ENCODE measurements around the gene KLC1. TPM values are rescaled to one million over a fixed set of nuclear protein-coding genes. Genes with fewer than 3 reads are reported as not detected.

The KLC1 gene
- total and polyA plus RNA-seq, 10 of the 15 experiments (the other 5 are each of a cell fraction or from before 2014, with no cell fraction given) = 5.5 to 137 (median 76.1) TPM

DNA sequence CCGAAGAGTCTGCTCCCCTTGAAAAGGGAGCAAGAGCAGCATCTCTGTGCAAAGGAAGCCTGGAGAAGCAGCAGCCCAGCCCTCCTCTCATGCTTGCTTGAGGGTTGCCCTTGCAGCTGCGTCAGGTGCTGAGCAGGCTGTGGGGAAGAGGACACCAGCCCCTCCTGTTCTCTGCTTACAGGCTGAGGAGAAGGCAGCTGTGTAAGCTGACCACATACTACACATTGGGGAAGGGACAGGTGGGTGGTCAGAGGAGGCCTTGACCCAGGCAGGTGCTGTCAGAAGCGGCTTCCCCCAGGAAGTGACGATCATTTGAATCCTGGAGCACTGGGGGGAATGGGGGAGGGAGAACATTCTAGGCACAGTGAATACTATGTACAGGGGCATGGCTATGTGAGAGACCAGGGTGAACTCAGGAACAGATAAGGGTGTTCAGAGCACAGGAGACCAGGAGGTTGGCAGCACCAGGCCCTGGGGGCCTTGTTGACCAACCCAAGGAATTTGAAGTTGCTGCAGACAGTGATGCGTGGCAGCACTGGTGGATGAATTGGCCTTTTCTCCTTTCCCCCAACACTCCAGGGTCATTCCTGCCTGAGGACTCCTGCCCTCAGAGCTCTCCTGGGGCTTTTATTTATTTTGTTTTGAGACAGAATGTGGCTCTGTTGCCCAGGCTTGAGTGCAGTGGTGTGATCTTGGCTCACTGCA, 2.7 kb upstream of the KLC1 start:
- WGBS (ENCODE audit: insufficient coverage, insufficient replicate concordance, low lambda C conversion rate, missing lambda C conversion rate) = 76% methylated on average over 5 of the region's 5 CpGs
- no TSS peak for BruUV-seq (replicated peaks)
- POLR2A ChIA-PET = interaction anchor here (0.5 to 1.0 kb wide), 5 partner anchors 32 to 1801 kb away, joined by 3 to 5 read pairs (median 3); no protein-coding TSS in a partner anchor
- FAIRE-seq (no peak), DNase-seq (ENCODE audit: low read depth, low spot score) (no peak), ATAC-seq (no peak)
- Histone ChIP-seq H2AFZ (ENCODE audit: control insufficient read depth, low read depth, low read length) (peak overlapping the region; percentile 19), H3K4me2 (ENCODE audit: control insufficient read depth, insufficient read depth) (no peak overlapping the region), H3K4me1 (ENCODE audit: control insufficient read depth, insufficient read depth, low read length) (peaks cover 38% of the 10 kb centered on the region), H3K79me2 (ENCODE audit: control insufficient read depth, insufficient read depth, low read length) (peaks cover 24% of the 10 kb centered on the region), H4K20me1 (ENCODE audit: control insufficient read depth, insufficient read depth) (peaks cover 4% of the 10 kb centered on the region; the same call in 1 of the 2 replicates), H3K27me3 (replicated peaks in 1 of 2; ENCODE audit: control insufficient read depth in 2 of 2, insufficient read depth in 2 of 2, low read length in 1 of 2) (no peaks in the 10 kb centered on the region), H3K9ac (ENCODE audit: control insufficient read depth, insufficient read depth, low read length) (no peak overlapping the region), H3K4me3 (no peak overlapping the region), H3K36me3 (ENCODE audit: control insufficient read depth in 2 of 2, insufficient read depth in 2 of 2, low read length in 1 of 2) (no peaks in the 10 kb centered on the region), H3K27ac (ENCODE audit: control insufficient read depth, insufficient read depth) (no peak overlapping the region), H3K9me3 (replicated peaks; ENCODE audit: control insufficient read depth, insufficient read depth, low read length) (no peaks in the 10 kb centered on the region)
- TF ChIP-seq DPF2 (IDR thresholded peaks at IDR 0.05) (no peak), TCF12 (IDR thresholded peaks at IDR 0.05; ENCODE audit: low read depth, low read length) (peak; percentile 61; the same call in 1 of the 2 replicates), MTA3 (IDR thresholded peaks at IDR 0.05; ENCODE audit: borderline replicate concordance, low read length) (no peak), NFYA (IDR thresholded peaks at IDR 0.05; ENCODE audit: borderline replicate concordance, low read depth, low read length) (no peak), GATAD2B (conservative IDR thresholded peaks at IDR 0.05; ENCODE audit: low read depth) (no peak), TCF7 (IDR thresholded peaks at IDR 0.05; ENCODE audit: borderline replicate concordance) (no peak), CREM (IDR thresholded peaks at IDR 0.05; ENCODE audit: low read depth) (peak; percentile 45; the same call in 1 of the 2 replicates), POLR2AphosphoS5 (IDR thresholded peaks at IDR 0.05; ENCODE audit: low read length) (no peak), NR2F1 (conservative IDR thresholded peaks at IDR 0.05) (no peak), RUNX3 (IDR thresholded peaks at IDR 0.05; ENCODE audit: low read length) (peak; percentile 17; the same call in 1 of the 2 replicates)
- TF ChIP-seq, protein P1, sequence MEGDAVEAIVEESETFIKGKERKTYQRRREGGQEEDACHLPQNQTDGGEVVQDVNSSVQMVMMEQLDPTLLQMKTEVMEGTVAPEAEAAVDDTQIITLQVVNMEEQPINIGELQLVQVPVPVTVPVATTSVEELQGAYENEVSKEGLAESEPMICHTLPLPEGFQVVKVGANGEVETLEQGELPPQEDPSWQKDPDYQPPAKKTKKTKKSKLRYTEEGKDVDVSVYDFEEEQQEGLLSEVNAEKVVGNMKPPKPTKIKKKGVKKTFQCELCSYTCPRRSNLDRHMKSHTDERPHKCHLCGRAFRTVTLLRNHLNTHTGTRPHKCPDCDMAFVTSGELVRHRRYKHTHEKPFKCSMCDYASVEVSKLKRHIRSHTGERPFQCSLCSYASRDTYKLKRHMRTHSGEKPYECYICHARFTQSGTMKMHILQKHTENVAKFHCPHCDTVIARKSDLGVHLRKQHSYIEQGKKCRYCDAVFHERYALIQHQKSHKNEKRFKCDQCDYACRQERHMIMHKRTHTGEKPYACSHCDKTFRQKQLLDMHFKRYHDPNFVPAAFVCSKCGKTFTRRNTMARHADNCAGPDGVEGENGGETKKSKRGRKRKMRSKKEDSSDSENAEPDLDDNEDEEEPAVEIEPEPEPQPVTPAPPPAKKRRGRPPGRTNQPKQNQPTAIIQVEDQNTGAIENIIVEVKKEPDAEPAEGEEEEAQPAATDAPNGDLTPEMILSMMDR (IDR thresholded peaks at IDR 0.05 in 2 of 3, conservative IDR thresholded peaks at IDR 0.05 in 1 of 3; ENCODE audit: control insufficient read depth in 2 of 3, extremely low read depth in 1 of 3, insufficient read depth in 1 of 3, low read depth in 3 of 3, low read length in 3 of 3) = no peak
- TF ChIP-seq, protein P2, sequence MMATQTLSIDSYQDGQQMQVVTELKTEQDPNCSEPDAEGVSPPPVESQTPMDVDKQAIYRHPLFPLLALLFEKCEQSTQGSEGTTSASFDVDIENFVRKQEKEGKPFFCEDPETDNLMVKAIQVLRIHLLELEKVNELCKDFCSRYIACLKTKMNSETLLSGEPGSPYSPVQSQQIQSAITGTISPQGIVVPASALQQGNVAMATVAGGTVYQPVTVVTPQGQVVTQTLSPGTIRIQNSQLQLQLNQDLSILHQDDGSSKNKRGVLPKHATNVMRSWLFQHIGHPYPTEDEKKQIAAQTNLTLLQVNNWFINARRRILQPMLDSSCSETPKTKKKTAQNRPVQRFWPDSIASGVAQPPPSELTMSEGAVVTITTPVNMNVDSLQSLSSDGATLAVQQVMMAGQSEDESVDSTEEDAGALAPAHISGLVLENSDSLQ (IDR thresholded peaks at IDR 0.05) = no peak
- CTCF ChIA-PET = interaction anchor here (0.6 to 1.2 kb wide), 3 partner anchors 33 to 294 kb away, joined by 3 to 4 read pairs (median 3); no protein-coding TSS in a partner anchor
- in situ Hi-C loops (cut with MboI) = no loop called here
- SMC1A ChIA-PET (ENCODE audit: uncharacterized antibody, unreplicated experiment) = interaction anchor here (1.0 to 1.2 kb wide), 2 partner anchors 9 to 53 kb away, joined by 3 read pairs; no protein-coding TSS in a partner anchor
- RAD21 ChIA-PET (ENCODE audit: unreplicated experiment) = no interaction called here
- intact Hi-C loops (cut with micrococcal nuclease; ENCODE audit: unreplicated experiment) = no loop called here

All from GM12878 (cell line).